Lower leg skin (tissue), 4 donors: ENCODE measurements around the gene ENTPD6. TPM values are rescaled to one million over a fixed set of nuclear protein-coding genes. Genes with fewer than 3 reads are reported as not detected.

Experiments used
- DNase-seq, 2 donors: peaks; one replicate each; pipeline ENCODE4 v3.0.0-alpha.2; 2019; ENCODE audit warnings: low spot score in 2 of 2
- H3K4me3 ChIP-seq: fragments of 200-600 bp; sonication (generic); 2 replicates; pipeline ENCODE4 v1.5.1; 2017; ENCODE audit warnings: mild to moderate bottlenecking, low read depth; ENCODE audit not compliant: poor library complexity, severe bottlenecking
- POLR2A ChIP-seq, 2 donors: fragments of 450-650 bp; IDR thresholded peaks; one replicate each; pipeline ENCODE4 v1.6.1; 2016 to 2017; ENCODE audit warnings: antibody characterized with exemption in 2 of 2, mild to moderate bottlenecking in 1 of 2, moderate library complexity in 1 of 2
- WGBS, 2 donors: methylation state at CpG; one replicate each; pipeline ENCODE4 v1.1.5; 2018; 5-methylcytosine and 5-hydroxymethylcytosine counted together
- intact Hi-C: fragments of 100-400 bp; cut with DNase I; formaldehyde crosslinking; loops from one replicate; pipeline ENCODE4 v1.15.0; 2023; ENCODE audit warnings: low total_unique reads
- total RNA-seq, 4 donors: library from RNA; depleted of rRNA; stranded (reverse); fragments of >200 nt; gene quantifications; one replicate each; pipeline ENCODE4 v1.1.0, GENCODE V29; 2016
- TF ChIP-seq, protein P1 (sequence below), 3 donors: fragments of 450-650 bp; IDR thresholded peaks; one replicate each; pipeline ENCODE4 v1.5.1; 2016; ENCODE audit warnings: antibody characterized with exemption in 3 of 3, mild to moderate bottlenecking in 3 of 3, moderate library complexity in 2 of 3

ENTPD6 gene
- total RNA-seq, 4 donors from 2014 or later, result 37.5 to 59.7 (median 43.0) TPM

DNA sequence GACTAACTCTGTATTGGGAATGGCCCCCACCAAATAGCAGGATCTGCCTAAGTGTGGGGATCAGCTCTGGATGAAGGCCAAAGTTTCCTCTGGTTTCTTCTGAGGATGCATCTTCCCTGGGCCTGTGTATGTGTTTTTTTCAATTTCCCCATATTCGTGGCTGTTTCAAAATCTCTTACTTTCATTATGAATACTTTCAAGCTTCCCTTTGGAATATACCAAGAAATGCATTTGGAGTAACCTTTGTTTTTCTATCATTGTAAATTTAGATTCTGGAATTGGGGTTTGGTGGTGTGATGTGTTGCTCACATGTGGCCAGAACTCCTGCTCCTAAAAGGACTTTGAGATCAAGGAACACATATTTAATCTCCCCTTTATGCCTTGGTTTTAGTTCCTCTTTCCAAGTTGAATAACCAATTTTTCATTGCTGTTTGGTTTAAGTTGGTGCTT is 8.4 kb downstream of the ENTPD6 start:
- intact Hi-C loops, result no loop called here

DNA sequence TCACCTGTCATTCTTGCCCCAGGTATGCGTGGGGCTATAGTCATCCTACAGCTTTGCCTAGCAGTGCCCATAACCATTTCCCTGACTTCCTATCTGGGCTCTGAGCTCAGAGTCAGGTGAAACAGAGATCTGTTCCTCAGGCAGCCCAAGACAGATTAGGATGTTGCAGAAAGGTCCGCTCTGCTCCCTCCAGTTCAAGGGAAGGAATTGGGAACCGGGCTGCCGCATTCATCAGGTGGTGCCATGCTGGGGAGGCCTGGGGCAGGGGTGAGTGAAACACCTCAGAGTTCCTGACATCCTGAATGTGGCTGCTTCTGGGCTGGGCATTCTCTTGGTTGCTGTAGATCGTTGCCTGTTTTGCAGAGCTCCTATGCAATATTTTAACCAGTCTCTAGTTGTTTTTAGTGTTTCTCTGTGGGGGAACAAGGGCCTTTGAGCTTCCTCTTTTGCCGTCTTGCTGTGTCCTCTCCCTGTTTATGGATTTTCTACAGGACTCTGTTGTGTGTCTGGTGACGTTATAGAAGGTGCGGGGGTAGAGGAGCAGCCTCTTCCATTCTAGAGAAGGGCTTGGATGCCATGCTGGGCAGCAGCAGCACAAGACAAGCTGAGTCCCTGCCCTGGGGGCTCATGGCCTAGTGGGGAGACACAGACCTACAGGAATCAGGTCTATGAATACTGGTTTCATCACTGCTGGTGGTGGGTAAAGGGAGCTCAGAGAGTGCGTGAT is 9.2 kb downstream of the ENTPD6 start:
- no peak overlapping the region for H3K4me3 ChIP-seq
- WGBS, 2 donors, result 76 to 91% methylated on average over 9 of the region's 9 CpGs
- peak in 1 of 2 donors; percentile 75 for DNase-seq
- intact Hi-C loops, result no loop called here
- TF ChIP-seq POLR2A (IDR thresholded peaks at IDR 0.05), result no peak
- TF ChIP-seq, protein P1, sequence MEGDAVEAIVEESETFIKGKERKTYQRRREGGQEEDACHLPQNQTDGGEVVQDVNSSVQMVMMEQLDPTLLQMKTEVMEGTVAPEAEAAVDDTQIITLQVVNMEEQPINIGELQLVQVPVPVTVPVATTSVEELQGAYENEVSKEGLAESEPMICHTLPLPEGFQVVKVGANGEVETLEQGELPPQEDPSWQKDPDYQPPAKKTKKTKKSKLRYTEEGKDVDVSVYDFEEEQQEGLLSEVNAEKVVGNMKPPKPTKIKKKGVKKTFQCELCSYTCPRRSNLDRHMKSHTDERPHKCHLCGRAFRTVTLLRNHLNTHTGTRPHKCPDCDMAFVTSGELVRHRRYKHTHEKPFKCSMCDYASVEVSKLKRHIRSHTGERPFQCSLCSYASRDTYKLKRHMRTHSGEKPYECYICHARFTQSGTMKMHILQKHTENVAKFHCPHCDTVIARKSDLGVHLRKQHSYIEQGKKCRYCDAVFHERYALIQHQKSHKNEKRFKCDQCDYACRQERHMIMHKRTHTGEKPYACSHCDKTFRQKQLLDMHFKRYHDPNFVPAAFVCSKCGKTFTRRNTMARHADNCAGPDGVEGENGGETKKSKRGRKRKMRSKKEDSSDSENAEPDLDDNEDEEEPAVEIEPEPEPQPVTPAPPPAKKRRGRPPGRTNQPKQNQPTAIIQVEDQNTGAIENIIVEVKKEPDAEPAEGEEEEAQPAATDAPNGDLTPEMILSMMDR (IDR thresholded peaks at IDR 0.05), result no peak

More for the DNA sequence above, 8.4 kb downstream of the ENTPD6 start:
- no peak for TF ChIP-seq POLR2A (IDR thresholded peaks at IDR 0.05)
- TF ChIP-seq, protein P1 (IDR thresholded peaks at IDR 0.05), result no peak
- H3K4me3 ChIP-seq, result no peak overlapping the region
- no peak for DNase-seq
- WGBS, 2 donors, result 56 to 67% methylated on average over 1 of the region's 1 CpG

DNA sequence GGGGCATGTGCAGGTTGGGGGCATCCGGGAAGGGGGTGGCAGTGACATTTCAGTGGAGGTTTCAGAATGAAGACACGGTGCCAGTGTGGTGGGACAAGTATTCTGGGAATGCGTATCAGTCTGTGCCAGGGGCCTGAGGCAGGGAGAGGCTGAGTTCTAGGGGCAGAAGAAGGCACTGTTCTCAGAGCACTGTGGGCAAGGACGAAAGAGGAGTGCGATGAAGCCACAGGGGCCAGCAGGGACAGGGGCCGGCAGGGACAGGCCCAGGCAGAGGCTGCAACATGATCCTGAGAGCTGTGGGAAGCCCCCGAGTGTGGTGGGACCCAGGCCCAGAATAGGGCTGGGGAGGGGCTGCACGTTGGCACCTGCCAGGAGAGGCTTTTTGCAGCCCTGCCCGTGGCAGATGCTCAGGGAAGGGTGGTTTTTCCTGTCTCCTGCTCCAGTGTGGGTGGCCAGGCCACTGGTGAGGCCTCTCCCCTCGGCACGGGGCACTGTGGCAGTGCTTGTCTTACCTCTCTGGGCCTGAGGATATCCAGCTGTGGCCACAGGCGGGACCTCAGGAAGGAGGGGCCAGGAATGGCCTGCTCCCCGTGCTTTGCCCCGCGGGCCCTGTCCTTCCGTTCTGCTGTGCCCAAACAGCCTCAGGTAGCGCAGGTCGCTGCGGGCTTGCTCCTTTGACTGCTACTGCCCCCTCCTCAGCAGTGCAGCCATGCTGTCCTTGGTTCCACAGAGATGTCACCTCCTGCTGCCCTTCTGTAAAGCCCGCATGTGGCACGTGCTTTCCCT is 10.0 kb downstream of the ENTPD6 start:
- no peak overlapping the region for H3K4me3 ChIP-seq
- peak in 1 of 2 donors; percentile 80 for DNase-seq
- intact Hi-C loops, result no loop called here
- WGBS, 2 donors, result 56 to 66% methylated on average over 14 to 17 of the region's 21 CpGs
- TF ChIP-seq, protein P1 (IDR thresholded peaks at IDR 0.05), result no peak
- no peak for TF ChIP-seq POLR2A (IDR thresholded peaks at IDR 0.05)

DNA sequence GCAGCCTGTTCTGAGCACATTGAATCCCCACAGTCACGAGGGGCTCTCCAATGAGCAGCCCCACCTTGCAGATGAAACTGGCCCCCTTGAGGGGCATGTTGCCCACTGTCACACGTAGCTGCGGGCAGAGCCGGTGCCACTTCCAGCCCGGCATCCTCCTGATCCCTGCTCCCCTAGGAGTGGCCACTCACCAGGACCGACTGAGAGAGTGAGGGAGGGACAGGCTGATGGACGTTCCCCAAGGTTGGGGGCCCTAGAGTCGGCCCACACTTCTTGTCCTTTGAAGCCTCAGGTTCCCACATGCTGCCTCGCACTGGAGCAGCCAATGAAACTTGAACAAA is 10.5 kb downstream of the ENTPD6 start:
- WGBS, 2 donors, result 83 to 86% methylated on average over 9 of the region's 9 CpGs
- intact Hi-C loops, result no loop called here
- no peak overlapping the region for H3K4me3 ChIP-seq
- DNase-seq, result peak in 1 of 2 donors; percentile 67
- TF ChIP-seq, protein P1 (IDR thresholded peaks at IDR 0.05), result no peak
- TF ChIP-seq POLR2A (IDR thresholded peaks at IDR 0.05), result no peak

DNA sequence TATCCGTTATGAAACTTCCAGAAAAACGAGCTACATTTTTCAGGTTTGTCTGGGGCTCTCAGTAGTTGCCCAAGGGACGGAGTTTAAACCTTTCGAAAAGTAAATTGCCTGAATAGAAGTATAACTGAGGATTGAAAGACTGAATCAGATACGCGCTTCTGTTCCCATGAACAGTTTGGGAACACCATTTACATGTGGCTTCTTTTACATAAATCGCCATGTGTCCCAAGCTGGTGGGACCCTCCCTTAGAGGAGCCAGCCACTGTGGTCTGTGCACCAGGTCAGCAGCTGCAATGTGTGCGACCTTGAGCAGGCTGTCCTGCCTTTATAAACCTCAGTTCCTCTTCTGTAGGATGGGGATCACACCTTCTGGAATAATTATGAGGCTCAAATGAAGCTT is 11.0 kb downstream of the ENTPD6 start:
- intact Hi-C loops, result no loop called here
- 89 to 91% methylated on average over 8 of the region's 8 CpGs for WGBS, 2 donors
- no peak for DNase-seq
- TF ChIP-seq POLR2A (IDR thresholded peaks at IDR 0.05), result no peak
- TF ChIP-seq, protein P1 (IDR thresholded peaks at IDR 0.05), result no peak
- H3K4me3 ChIP-seq, result no peak overlapping the region
